ENCODE results near the gene NTN3. TPM values are rescaled to one million over a fixed set of nuclear protein-coding genes. Genes with fewer than 3 reads are reported as not detected.
A peak's percentile ranks its signal among the peaks of the same experiment; 100 is the strongest.

The NTN3 gene
- total and polyA plus RNA-seq, 7 donors: 0.01 to 0.20 (median 0.13) TPM; not detected in 3

GRCh38 chr16:2458887-2459646 is 12.0 kb upstream of the NTN3 start:
- no peaks in the 10 kb centered on the region for H3K9me3 ChIP-seq
- 28 to 29% (median 29%) methylated on average over 17 to 18 of the region's 18 CpGs for WGBS, 3 donors
- H3K36me3 ChIP-seq (ENCODE audit: insufficient read depth in 1 of 2, low read depth in 1 of 2): peaks cover 0 to 1% of the 10 kb centered on the region in 2 donors
- intact Hi-C loops (cut with DNase I): no loop called here
- H3K27me3 ChIP-seq (ENCODE audit: insufficient read depth in 3 of 3, low read length in 2 of 3): no peaks in the 10 kb centered on the region
- ATAC-seq (peak in 1 of 4 donors; percentile 11), DNase-seq (no peak)
- no peak for TF ChIP-seq CTCF (IDR thresholded peaks at IDR 0.05)
- no peak overlapping the region for H3K27ac ChIP-seq
- peaks cover 8% of the 10 kb centered on the region for H3K4me1 ChIP-seq
- peak overlapping the region; percentile 77 for H3K4me3 ChIP-seq

DNA sequence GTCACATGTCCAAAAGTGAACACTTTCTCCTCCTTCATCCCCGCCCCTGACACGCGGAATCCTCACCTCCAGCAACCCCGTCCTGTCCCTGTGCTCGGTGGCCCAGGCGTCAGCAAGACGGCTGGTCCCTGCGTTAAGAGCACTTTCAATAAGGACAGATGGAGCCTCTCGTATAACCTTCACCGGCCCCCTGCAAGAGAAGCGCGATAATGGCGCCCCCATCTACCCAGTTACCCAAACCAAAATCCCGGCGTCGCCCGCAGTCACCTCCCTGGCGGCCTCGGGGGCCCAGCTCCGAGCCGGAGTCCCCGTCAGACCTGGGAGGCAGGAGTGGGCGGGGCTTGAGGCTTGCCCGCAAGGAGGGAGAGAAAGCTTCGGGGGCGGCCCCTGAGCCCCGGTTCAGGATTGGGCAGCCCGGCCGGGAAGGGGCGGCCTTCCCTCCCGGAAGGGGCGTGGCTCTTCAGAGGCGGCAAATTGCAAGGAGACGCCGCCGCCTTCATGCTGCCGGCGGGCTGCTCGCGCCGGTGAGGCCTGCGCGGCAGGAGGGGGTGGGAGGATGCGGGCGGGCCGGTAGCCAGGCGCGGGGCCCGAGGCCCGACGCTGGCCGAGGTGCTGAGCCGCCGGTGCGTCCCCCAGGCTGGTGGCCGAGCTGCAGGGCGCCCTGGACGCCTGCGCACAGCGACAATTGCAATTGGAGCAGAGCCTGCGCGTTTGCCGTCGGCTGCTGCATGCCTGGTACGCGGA is 11.3 kb upstream of the NTN3 start, which contains the start of gene TEDC2:
TSS of gene TEDC2 (plus strand) at position 463 of the 744 bp plus-strand sequence. CDS start at position 499, 36 bp downstream.
- Histone ChIP-seq H3K9me3 (no peaks in the 10 kb centered on the region), H3K27ac (peak within 1 kb of the TSS; percentile 46), H3K4me3 (peak within 1 kb of the TSS; percentile 77), H3K36me3 (ENCODE audit: insufficient read depth in 1 of 2, low read depth in 1 of 2) (no peaks in the 10 kb centered on the region), H3K27me3 (ENCODE audit: insufficient read depth in 3 of 3, low read length in 2 of 3) (no peaks in the 10 kb centered on the region), H3K4me1 (peaks cover 8% of the 10 kb centered on the region)
- intact Hi-C loops (cut with DNase I): no loop called here
- peak; percentile 97 to 98 for DNase-seq
- WGBS, 3 donors: 0 to 1% (median 0%) methylated on average over 51 to 66 of the region's 66 CpGs
- TF ChIP-seq CTCF (IDR thresholded peaks at IDR 0.05): no peak
- ATAC-seq: peak; percentile 98 to 100 (median 99)

DNA sequence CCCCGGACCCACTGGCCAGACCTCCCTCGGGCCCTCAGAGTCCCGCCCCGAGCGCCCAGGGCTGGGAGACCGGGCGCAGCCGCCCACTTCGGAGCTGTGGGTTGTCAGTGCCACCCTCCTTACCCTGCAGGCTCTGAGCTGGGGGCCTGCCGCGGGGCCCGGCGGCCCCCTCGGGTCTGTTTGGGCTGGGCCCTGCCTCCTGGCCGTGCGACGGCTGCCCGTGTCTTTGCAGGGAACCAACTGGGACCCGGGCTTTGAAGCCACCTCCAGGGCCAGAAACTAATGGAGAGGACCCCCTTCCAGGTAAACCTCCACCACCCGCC is 10.7 kb upstream of the NTN3 start:
- Histone ChIP-seq H3K36me3 (ENCODE audit: insufficient read depth in 1 of 2, low read depth in 1 of 2) (no peaks in the 10 kb centered on the region), H3K27ac (no peak overlapping the region), H3K9me3 (no peaks in the 10 kb centered on the region), H3K4me3 (peak overlapping the region; percentile 77), H3K27me3 (ENCODE audit: insufficient read depth in 3 of 3, low read length in 2 of 3) (no peaks in the 10 kb centered on the region), H3K4me1 (peaks cover 8% of the 10 kb centered on the region)
- ATAC-seq: no peak
- DNase-seq: no peak
- intact Hi-C loops (cut with DNase I): no loop called here
- 1 to 3% (median 3%) methylated on average over 19 to 20 of the region's 20 CpGs for WGBS, 3 donors
- TF ChIP-seq CTCF (IDR thresholded peaks at IDR 0.05): no peak

- no peak overlapping the region for H3K27ac ChIP-seq
- WGBS, 3 donors: 79 to 85% (median 79%) methylated on average over 13 of the region's 13 CpGs
- H3K4me1 ChIP-seq: peaks cover 8% of the 10 kb centered on the region
- DNase-seq: no peak
- intact Hi-C loops (cut with DNase I): no loop called here
- no peaks in the 10 kb centered on the region for H3K36me3 ChIP-seq (ENCODE audit: insufficient read depth in 1 of 2, low read depth in 1 of 2)
- no peak for TF ChIP-seq CTCF (IDR thresholded peaks at IDR 0.05)
- ATAC-seq: no peak
- H3K27me3 ChIP-seq (ENCODE audit: insufficient read depth in 3 of 3, low read length in 2 of 3): no peaks in the 10 kb centered on the region
- no peak overlapping the region for H3K4me3 ChIP-seq
- H3K9me3 ChIP-seq: no peaks in the 10 kb centered on the region
Measured at GRCh38 chr16:2460916-2461315, 10.2 kb upstream of the NTN3 start.
